ENCODE measurements around the gene TCEA2. TPM values are rescaled to one million over a fixed set of nuclear protein-coding genes. Genes with fewer than 3 reads are reported as not detected.

Gene TCEA2
- total and polyA plus RNA-seq, 2 of the 13 experiments (the other 11 are each of a cell fraction or from before 2014, with no cell fraction given) = 28.1 to 33.7 TPM

GRCh38 chr20:64069614-64070243 is 6.7 kb downstream of the TCEA2 start (continued):
- TF ChIP-seq ZHX2 (IDR thresholded peaks at IDR 0.05; ENCODE audit: low read depth) (no peak), ZHX2 (CRISPR knock-in tag; IDR thresholded peaks at IDR 0.05; ENCODE audit: borderline replicate concordance) (no peak), ERF (CRISPR knock-in tag; IDR thresholded peaks at IDR 0.05) (peak; percentile 67; the same call in 1 of the 2 replicates), ZFP37 (CRISPR knock-in tag; IDR thresholded peaks at IDR 0.05; ENCODE audit: borderline replicate concordance) (no peak), FOSL2 (CRISPR knock-in tag; IDR thresholded peaks at IDR 0.05) (peak; percentile 37), TEAD3 (CRISPR knock-in tag; optimal IDR thresholded peaks at IDR 0.05; ENCODE audit: borderline replicate concordance) (peak; percentile 63), SALL1 (CRISPR knock-in tag; IDR thresholded peaks at IDR 0.05) (0 out of 2 replicates have a peak, but pooled peaks have one; percentile 37), ZNF710 (CRISPR knock-in tag; IDR thresholded peaks at IDR 0.05; ENCODE audit: borderline replicate concordance) (peak; percentile 43; the same call in 1 of the 2 replicates), ZNF781 (CRISPR knock-in tag; IDR thresholded peaks at IDR 0.05; ENCODE audit: borderline replicate concordance, not compliant biosample characterization) (no peak), ZNF280B (CRISPR knock-in tag; IDR thresholded peaks at IDR 0.05; ENCODE audit: borderline replicate concordance) (0 out of 2 replicates have a peak, but pooled peaks have one; percentile 15), ZNF720 (CRISPR knock-in tag; IDR thresholded peaks at IDR 0.05) (peak; percentile 32; the same call in 1 of the 2 replicates), ZMAT5 (CRISPR knock-in tag; IDR thresholded peaks at IDR 0.05; ENCODE audit: borderline replicate concordance, low read depth) (no peak), ZBTB2 (CRISPR knock-in tag; IDR thresholded peaks at IDR 0.05; ENCODE audit: low read depth) (no peak), MAFF (IDR thresholded peaks at IDR 0.05; ENCODE audit: low read depth, low read length) (no peak), ZBTB39 (CRISPR knock-in tag; IDR thresholded peaks at IDR 0.05) (peak; percentile 65; the same call in 1 of the 2 replicates)
